ENCODE data around the gene SUSD2. TPM values are rescaled to one million over a fixed set of nuclear protein-coding genes. Genes with fewer than 3 reads are reported as not detected.

SUSD2 gene
- total and polyA plus RNA-seq, 2 experiments from 2014 or later: 9.7 to 10.8 TPM

- H2AFZ ChIP-seq: no peak overlapping the region
- no peak for DNase-seq (ENCODE audit: low spot score)
- TF ChIP-seq EZH2phosphoT487 (IDR thresholded peaks at IDR 0.05; ENCODE audit: low read depth, severe bottlenecking, unreplicated experiment): no peak
- TF ChIP-seq, protein P1, sequence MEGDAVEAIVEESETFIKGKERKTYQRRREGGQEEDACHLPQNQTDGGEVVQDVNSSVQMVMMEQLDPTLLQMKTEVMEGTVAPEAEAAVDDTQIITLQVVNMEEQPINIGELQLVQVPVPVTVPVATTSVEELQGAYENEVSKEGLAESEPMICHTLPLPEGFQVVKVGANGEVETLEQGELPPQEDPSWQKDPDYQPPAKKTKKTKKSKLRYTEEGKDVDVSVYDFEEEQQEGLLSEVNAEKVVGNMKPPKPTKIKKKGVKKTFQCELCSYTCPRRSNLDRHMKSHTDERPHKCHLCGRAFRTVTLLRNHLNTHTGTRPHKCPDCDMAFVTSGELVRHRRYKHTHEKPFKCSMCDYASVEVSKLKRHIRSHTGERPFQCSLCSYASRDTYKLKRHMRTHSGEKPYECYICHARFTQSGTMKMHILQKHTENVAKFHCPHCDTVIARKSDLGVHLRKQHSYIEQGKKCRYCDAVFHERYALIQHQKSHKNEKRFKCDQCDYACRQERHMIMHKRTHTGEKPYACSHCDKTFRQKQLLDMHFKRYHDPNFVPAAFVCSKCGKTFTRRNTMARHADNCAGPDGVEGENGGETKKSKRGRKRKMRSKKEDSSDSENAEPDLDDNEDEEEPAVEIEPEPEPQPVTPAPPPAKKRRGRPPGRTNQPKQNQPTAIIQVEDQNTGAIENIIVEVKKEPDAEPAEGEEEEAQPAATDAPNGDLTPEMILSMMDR (IDR thresholded peaks at IDR 0.05; ENCODE audit: poor library complexity): peak; percentile 23
- 88% methylated on average over 20 of the region's 21 CpGs for WGBS (ENCODE audit: low lambda C conversion rate, missing lambda C conversion rate)
- no peak overlapping the region for H3K4me2 ChIP-seq
- H3K4me1 ChIP-seq (ENCODE audit: insufficient read depth): peaks cover 4% of the 10 kb centered on the region
- no peak overlapping the region for H3K27ac ChIP-seq
- no peak overlapping the region for H3K4me3 ChIP-seq
- H3K79me2 ChIP-seq: no peaks in the 10 kb centered on the region
- no peaks in the 10 kb centered on the region for H3K9me2 ChIP-seq (replicated peaks; ENCODE audit: insufficient read depth)
- no peaks in the 10 kb centered on the region for H3K9me3 ChIP-seq (ENCODE audit: low read depth)
- H4K20me1 ChIP-seq (ENCODE audit: insufficient read depth, poor library complexity, severe bottlenecking): no peaks in the 10 kb centered on the region
- no peaks in the 10 kb centered on the region for H3K27me3 ChIP-seq
- no peaks in the 10 kb centered on the region for H3K36me3 ChIP-seq (replicated peaks; ENCODE audit: insufficient read depth, low read depth)
These were observed 2.5 kb upstream of the SUSD2 start for GRCh38 chr22:24178502-24179440.

DNA sequence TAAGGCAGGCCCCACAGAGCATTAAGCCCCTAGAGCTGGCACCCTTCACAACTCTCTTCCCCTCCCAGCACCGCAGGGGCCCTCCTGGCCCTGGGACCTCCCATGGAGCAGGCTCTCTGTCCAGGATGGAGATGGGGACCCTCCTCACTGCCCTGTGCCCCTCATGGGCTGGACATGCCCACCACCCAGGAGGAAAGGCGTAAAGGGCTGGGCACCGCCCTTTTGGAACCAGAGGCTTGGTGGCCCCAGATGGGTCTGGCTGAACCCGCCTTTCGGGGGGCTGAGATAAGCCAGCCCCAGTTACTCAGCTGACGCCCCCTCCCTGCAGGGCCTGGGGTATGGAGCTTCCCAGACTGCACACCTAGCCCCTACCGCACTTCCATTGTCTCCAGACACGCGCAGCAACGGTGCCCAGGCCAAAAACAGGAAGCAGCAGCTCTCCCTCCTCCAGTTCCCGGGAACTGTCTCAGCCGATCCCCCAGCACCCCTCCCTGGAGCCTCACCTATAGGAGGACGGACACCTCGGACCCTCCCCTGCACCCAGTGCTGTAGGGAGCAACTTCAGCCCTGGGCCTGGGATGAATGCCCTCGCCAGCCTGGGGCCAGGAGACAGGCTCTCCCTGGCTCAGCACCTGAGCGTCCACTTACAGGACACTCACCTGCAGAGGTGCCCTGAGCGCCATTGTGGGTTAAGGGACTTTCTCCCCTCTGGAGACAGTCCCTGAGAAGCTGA, 1.6 kb upstream of the SUSD2 start:
- no peak overlapping the region for H3K27ac ChIP-seq
- H4K20me1 ChIP-seq (ENCODE audit: insufficient read depth, poor library complexity, severe bottlenecking): no peaks in the 10 kb centered on the region
- DNase-seq (ENCODE audit: low spot score): no peak
- 94% methylated on average over 17 of the region's 17 CpGs for WGBS (ENCODE audit: low lambda C conversion rate, missing lambda C conversion rate)
- H2AFZ ChIP-seq: no peak overlapping the region
- no peak overlapping the region for H3K4me2 ChIP-seq
- H3K4me1 ChIP-seq (ENCODE audit: insufficient read depth): peaks cover 4% of the 10 kb centered on the region
- H3K9me2 ChIP-seq (replicated peaks; ENCODE audit: insufficient read depth): no peaks in the 10 kb centered on the region
- H3K4me3 ChIP-seq: no peak overlapping the region
- H3K9me3 ChIP-seq (ENCODE audit: low read depth): no peaks in the 10 kb centered on the region
- no peaks in the 10 kb centered on the region for H3K36me3 ChIP-seq (replicated peaks; ENCODE audit: insufficient read depth, low read depth)
- no peaks in the 10 kb centered on the region for H3K27me3 ChIP-seq
- no peaks in the 10 kb centered on the region for H3K79me2 ChIP-seq
- no peak for TF ChIP-seq EZH2phosphoT487 (IDR thresholded peaks at IDR 0.05; ENCODE audit: low read depth, severe bottlenecking, unreplicated experiment)

DNA sequence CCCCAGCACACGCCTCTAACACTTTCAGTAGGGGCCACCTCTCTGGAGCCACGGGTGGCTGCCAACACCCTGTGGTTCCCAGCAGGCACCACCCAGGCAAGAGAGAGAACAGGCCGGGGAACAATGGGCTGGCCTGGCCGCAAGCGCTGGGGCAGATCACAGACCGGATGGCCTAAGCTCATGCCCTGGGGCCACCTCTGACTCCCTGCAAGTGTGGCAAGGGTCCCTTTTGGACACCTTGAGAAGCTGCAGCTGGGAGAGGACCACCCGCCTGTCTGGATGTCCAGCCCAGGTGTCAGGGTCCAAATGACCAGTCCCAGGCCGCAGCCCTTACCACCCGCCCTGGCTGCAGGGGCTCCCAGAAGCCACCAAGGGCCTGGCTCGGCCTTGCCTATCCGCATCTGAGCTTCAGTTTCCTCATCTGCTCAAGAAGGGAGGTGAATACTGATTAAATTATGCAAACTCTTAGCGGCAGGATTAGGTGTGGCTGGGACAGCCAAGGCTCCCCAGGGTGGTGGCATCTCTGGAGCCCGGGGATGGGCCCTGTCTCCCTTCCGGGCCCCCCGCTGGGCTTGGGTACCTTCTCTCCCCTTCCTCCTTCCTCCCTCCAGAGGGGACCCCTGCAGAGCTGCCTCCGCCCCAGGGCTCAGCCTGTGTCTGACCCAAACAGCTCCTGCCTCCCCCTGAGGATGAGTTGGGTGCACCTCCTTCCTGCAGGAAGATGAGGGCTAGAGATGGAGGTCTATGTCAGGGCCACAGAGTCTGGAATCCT, 785 bp upstream of the SUSD2 start:
- Histone ChIP-seq H3K36me3 (replicated peaks; ENCODE audit: insufficient read depth, low read depth) (no peaks in the 10 kb centered on the region), H3K4me1 (ENCODE audit: insufficient read depth) (peaks cover 4% of the 10 kb centered on the region)
- TF ChIP-seq, protein P1 (IDR thresholded peaks at IDR 0.05; ENCODE audit: poor library complexity): no peak
- TF ChIP-seq EZH2phosphoT487 (IDR thresholded peaks at IDR 0.05; ENCODE audit: low read depth, severe bottlenecking, unreplicated experiment) (no peak), EZH2 (IDR thresholded peaks at IDR 0.05; ENCODE audit: borderline replicate concordance) (no peak)

More for the DNA sequence above, 785 bp upstream of the SUSD2 start:
- no peaks in the 10 kb centered on the region for H3K79me2 ChIP-seq
- no peak overlapping the region for H3K27ac ChIP-seq
- no peak overlapping the region for H3K4me2 ChIP-seq
- no peaks in the 10 kb centered on the region for H4K20me1 ChIP-seq (ENCODE audit: insufficient read depth, poor library complexity, severe bottlenecking)
- no peak for DNase-seq (ENCODE audit: low spot score)
- no peaks in the 10 kb centered on the region for H3K27me3 ChIP-seq
- WGBS (ENCODE audit: low lambda C conversion rate, missing lambda C conversion rate): 87% methylated on average over 16 of the region's 16 CpGs
- H2AFZ ChIP-seq: no peak overlapping the region
- H3K4me3 ChIP-seq: no peak overlapping the region
- H3K9me3 ChIP-seq (ENCODE audit: low read depth): no peaks in the 10 kb centered on the region
- H3K9me2 ChIP-seq (replicated peaks; ENCODE audit: insufficient read depth): no peaks in the 10 kb centered on the region
